CD4-positive, alpha-beta T cell treated with Interleukin-10 for 1 hour (primary cell): ENCODE data around the gene C16orf87.
"Not testable (repeated sequence)": the region's sequence is repeated elsewhere in the genome, so short reads cannot be mapped to it uniquely, and the experiment has no call there.

ENCODE experiments used
- DNase-seq: peaks from one replicate; pipeline ENCODE4 v3.0.0-alpha.2; 2020

C16orf87 gene

GRCh38 chr16:46797501-46797900 lies 33.5 kb downstream of the C16orf87 start:
- no peak for DNase-seq

DNA sequence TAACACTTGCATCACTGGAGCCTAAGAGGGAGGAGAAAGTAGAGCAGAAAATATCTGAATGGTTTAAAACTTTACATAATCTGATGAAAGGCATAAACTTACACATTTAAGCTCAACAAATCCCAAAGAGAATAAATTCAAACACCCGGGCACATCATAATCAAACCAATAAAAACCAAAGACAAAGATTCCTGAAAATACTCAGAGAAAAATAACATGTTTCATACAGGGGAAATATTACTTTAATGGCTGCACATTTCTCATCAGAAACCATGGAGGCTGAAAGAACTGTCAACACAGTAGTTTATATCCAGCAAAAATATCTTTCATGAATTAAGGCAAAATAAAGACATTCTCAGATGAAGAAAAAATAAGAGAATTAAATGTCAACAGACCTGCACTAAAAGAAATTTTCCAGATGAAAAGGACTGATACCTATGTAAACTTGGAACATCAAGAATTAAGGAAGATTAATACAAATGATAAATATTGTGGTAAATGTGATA lies 34.2 kb downstream of the C16orf87 start:
- DNase-seq, result no peak

DNA sequence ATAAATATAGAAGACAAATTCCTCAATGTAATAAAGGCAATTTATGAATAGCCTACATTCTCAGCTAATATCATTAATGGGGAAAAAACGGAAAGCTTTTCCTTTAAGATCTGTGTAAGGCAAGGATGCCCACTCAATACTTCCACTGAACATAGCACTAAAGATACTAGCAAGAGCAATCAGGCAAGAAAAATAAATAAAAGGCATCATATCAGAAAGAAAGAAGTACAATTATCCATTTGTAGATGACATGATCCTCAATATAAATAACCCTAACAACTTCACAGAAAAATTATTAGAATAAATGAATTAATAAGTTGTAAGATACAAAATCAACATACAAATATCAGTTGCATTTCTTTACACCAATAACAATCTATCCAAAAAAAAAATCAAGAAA lies 37.1 kb downstream of the C16orf87 start:
- no peak for DNase-seq

GRCh38 chr16:46790599-46791270 lies 40.2 kb downstream of the C16orf87 start:
- no peak for DNase-seq

DNA sequence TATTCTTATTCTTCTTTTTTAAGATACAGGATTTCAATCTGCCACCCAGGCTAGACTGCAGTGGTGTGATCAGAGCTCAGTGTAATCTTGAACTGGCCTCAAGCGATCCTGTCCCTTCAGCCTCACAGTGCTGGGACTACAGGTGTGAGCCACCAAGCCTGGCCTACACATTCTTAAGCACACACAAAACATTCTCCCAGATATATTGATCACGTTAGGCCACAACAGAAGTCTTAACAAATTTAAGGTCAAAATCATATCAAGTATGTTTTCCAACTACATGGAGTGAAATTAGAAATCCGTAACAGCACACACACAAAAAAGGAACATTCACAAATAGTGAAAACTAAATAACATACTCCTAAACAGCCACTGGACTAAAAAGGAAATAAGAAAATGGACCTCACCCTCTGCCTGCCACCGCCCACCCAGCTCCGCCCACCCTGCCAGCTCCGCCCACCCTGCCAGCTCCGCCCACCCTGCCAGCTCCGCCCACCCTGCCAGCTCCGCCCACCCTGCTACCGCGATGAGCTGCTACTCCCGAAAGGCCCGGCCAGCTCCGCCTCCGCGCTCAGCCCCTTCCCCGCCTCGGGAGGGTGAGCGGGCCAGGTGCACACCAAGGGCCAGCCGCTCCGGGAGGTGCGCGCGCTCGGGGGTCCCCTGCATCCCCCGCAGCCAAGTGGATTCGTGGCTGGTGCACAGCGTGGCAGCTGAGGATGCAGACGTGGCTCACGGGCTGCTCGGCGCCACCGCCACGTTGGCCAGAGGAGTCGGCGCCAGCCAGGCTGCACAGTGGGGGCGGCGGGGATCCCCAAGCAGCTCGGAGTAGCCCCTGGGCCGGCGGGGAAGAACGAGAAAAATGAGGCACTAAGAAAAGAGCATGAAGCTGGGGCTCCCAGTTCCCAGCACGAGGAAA lies 41.2 kb downstream of the C16orf87 start:
- DNase-seq, result peak; percentile 89

GRCh38 chr16:46788891-46789474 lies 42.0 kb downstream of the C16orf87 start:
- no peak for DNase-seq

DNA sequence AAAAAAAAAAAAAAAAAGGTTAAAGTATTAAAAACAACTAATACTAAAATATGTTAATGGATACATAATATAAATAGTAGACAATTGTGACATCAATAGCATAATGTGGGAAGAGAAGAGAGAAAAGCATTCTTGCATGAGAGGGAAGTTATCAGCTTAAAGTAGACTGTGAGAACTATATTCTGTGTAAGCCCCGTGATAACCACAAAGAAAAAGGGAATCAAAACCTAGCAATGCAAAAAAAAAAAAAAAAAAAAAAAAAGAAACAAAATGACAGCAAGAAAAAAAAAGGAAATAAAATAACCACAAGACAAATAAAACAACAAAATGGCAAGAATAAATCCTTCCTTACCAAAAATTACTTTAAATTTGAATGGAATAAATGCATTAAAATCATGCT lies 43.1 kb downstream of the C16orf87 start:
- no peak for DNase-seq

GRCh38 chr16:46785076-46785845 lies 45.7 kb downstream of the C16orf87 start:
- DNase-seq, result no peak

DNA sequence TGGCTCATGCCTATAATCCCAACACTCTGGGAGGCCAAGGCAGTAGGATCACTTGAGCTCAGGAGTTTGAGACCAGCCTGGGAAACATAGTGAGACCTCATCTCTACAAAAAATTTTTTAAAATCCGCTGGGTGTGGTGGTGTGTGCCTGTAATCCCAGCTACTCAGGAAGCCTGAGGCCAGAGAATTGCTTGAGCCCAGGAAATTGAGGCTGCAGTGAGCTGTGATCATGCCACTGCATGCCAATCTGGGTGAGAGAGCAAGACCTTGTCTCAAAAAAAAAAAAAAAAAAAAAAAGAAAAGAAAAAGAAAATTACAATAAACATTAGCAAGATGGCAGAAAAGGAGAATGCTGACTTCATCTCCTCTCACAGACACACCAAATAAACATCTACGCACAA lies 46.4 kb downstream of the C16orf87 start:
- DNase-seq, result not testable (repeated sequence)

DNA sequence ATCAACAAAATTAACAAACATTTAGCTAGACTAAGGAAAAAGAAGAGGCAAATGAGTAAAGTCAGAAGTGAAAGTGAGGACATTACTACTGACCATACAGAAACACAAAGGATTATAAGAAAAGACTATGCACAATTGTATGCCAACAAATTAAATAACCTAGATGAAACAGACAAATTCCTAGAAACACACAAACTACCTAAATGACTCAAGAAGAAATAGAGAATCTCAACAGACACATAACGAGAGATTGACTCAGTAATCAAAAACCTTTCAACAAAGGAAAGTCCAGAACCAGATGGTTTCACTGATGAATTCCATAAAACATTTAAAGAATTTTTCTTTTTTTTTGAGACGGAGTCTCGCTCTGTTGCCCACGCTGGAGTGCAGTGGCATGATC lies 47.2 kb downstream of the C16orf87 start:
- no peak for DNase-seq

DNA sequence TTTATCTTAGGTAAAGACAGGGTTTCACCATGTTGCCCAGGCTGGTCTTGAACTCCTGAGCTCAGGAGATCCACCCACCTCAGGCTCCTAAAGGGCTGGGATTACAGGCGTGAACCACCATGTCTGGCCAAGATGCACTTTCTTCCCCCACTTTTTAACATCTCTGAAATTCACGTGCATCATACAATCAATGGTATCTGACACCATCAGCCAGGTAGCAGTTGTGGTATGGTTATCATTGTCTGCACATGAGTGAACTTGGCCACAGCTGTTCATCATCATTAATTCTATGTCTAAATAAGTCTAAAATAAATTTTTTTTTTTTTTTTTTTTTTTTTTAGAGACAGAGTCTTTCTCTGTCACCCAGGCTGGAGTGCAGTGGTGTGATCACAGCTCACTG lies 48.7 kb downstream of the C16orf87 start:
- DNase-seq, result no peak

- DNase-seq, result no peak
These were observed 53.2 kb downstream of the C16orf87 start for GRCh38 chr16:46777804-46778203.

GRCh38 chr16:46775214-46775613 lies 55.8 kb downstream of the C16orf87 start:
- no peak for DNase-seq

- DNase-seq, result no peak
These were observed 56.2 kb downstream of the C16orf87 start for GRCh38 chr16:46774743-46775177.

GRCh38 chr16:46772463-46772862 lies 58.5 kb downstream of the C16orf87 start:
- DNase-seq, result no peak

DNA sequence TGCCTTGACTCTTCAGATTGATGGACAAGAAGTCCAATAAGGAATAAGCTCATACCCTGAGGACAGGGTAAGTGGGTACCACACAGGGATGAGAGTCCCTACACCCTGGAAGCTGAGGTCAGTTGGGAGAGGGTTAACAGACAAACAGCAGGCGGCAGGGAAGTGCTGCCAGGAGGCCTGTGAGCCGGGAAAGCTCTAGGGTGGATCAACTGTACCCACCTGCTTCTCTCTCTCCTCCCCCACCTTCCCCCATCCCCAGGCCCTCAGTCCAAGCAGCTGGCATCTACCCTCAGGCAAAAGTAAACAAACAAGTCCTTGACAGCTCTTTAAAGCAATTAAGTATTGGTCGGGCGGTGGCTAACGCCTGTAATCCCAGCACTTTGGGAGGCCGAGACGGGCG lies 62.2 kb downstream of the C16orf87 start:
- DNase-seq, result no peak

GRCh38 chr16:46765050-46765449 lies 65.9 kb downstream of the C16orf87 start:
- DNase-seq, result no peak

DNA sequence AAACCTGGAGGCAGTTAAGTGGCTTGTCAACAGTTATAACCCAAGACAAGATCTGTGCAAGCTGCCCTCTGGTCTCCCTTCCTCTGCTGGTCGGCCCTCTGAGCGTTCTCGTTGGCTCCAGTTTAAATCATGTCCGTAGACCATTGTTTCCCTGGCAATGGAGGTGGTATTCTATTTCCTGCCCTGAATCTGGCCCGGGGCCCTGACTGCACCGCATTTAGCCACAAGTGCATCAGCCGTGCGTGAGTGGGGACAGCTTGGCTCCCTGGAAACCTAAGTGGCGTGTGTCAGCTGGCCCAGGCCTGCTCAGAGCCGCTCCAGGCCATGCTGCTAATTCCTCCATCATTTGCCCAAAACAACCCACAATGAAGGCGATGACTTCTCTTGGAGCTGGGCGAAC lies 67.8 kb downstream of the C16orf87 start:
- no peak for DNase-seq

GRCh38 chr16:46762583-46762982 lies 68.4 kb downstream of the C16orf87 start:
- DNase-seq, result no peak

GRCh38 chr16:46759309-46759708 lies 71.7 kb downstream of the C16orf87 start:
- no peak for DNase-seq

- no peak for DNase-seq
These were observed 73.5 kb downstream of the C16orf87 start for GRCh38 chr16:46757339-46758050.

DNA sequence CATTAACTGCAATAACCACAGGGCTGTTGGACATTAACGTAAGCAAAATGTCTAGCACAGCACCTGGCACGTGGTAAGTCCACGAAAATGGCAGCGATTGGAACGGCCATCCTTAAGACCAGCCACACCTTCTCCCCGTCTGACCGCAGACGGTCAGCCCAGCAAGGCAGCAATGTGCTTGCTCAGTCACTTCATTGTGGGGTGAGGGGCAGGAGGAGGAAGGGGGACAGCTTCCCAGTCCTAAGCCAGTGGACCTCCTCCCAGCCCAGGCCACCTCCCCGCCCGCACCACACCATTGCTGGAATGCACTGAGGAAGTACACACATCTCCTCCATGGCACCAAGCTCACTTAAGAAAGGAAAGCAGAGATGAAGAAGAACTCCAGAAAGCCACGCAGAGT lies 74.2 kb downstream of the C16orf87 start:
- DNase-seq, result no peak
